Suprapubic skin (tissue), 4 donors: Measurements from ENCODE around the gene TSR1. TPM values are rescaled to one million over a fixed set of nuclear protein-coding genes. Genes with fewer than 3 reads are reported as not detected.

ENCODE experiments used
- DNase-seq, 2 donors: peaks; one replicate each; pipeline ENCODE4 v3.0.0-alpha.2; 2019; ENCODE audit warnings: low spot score in 2 of 2
- H3K27ac ChIP-seq: fragments of 200-600 bp; sonication (generic); one replicate; pipeline ENCODE4 v1.5.1; 2019
- H3K27me3 ChIP-seq: fragments of 200-600 bp; sonication (generic); one replicate; pipeline ENCODE4 v1.5.1; 2019
- H3K36me3 ChIP-seq: fragments of 200-600 bp; sonication (generic); one replicate; pipeline ENCODE4 v1.5.1; 2019
- H3K4me1 ChIP-seq: fragments of 200-600 bp; sonication (generic); one replicate; pipeline ENCODE4 v1.5.1; 2019
- H3K4me3 ChIP-seq: fragments of 200-600 bp; sonication (generic); one replicate; pipeline ENCODE4 v1.5.1; 2019; ENCODE audit warnings: mild to moderate bottlenecking
- H3K9me3 ChIP-seq: fragments of 200-600 bp; sonication (generic); one replicate; pipeline ENCODE4 v1.5.1; 2019
- CTCF ChIP-seq, 2 donors: fragments of 200-600 bp in 1 of 2; fragments of 450-650 bp in 1 of 2; sonication (generic) in 1 of 2; IDR thresholded peaks; one replicate each; pipeline ENCODE4 v1.5.1; 2016 to 2019; ENCODE audit warnings: antibody characterized with exemption in 2 of 2, mild to moderate bottlenecking in 1 of 2, moderate library complexity in 1 of 2
- EP300 ChIP-seq: sonication (generic); formaldehyde crosslinking; IDR thresholded peaks from one replicate; pipeline ENCODE4 v1.6.1; 2017; ENCODE audit warnings: antibody characterized with exemption
- POLR2A ChIP-seq, 2 donors: fragments of 450-650 bp; IDR thresholded peaks; one replicate each; pipeline ENCODE4 v1.6.1; 2017; ENCODE audit warnings: antibody characterized with exemption in 2 of 2, mild to moderate bottlenecking in 2 of 2, moderate library complexity in 2 of 2
- POLR2AphosphoS5 ChIP-seq, 3 donors: sonication (generic); formaldehyde crosslinking; IDR thresholded peaks; one replicate each; pipeline ENCODE4 v1.6.1; 2017; ENCODE audit warnings: antibody characterized with exemption in 3 of 3
- WGBS: methylation state at CpG from one replicate; pipeline ENCODE4 v1.1.5; 2018; 5-methylcytosine and 5-hydroxymethylcytosine counted together
- total RNA-seq, 4 donors: library from RNA; depleted of rRNA; stranded (reverse); fragments of >200 nt; gene quantifications; one replicate each; pipeline ENCODE4 v1.1.0, GENCODE V29; 2016

The TSR1 gene
- total RNA-seq, 4 donors from 2014 or later, result 44.3 to 68.6 (median 59.3) TPM

DNA sequence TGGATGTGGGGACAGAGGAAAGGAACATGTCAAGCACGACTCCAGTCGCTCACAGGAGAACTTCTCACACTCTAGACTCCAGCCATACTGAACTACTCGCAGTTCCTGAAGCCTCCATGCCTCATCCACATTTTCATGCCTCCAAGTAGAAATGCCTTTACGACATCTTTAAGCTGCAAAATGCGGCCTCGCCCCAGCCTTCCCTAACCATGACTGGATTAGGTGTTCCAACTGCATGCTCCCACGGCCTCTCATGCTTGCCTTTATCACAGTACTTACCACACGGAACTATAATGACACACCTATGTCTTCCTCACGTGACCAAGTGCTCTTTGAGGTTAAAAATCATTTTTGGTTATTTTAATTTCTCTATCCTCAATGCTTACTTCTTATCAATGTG lies 56.5 kb downstream of the TSR1 start:
- H3K4me1 ChIP-seq, result no peaks in the 10 kb centered on the region
- no peaks in the 10 kb centered on the region for H3K27me3 ChIP-seq
- no peak overlapping the region for H3K27ac ChIP-seq
- TF ChIP-seq POLR2A (IDR thresholded peaks at IDR 0.05) (no peak), CTCF (IDR thresholded peaks at IDR 0.05) (no peak), POLR2AphosphoS5 (IDR thresholded peaks at IDR 0.05) (no peak), EP300 (no peak)
- H3K4me3 ChIP-seq, result no peak overlapping the region
- peaks cover 69% of the 10 kb centered on the region for H3K36me3 ChIP-seq
- WGBS, result 95% methylated on average over 9 of the region's 9 CpGs
- no peak for DNase-seq
- H3K9me3 ChIP-seq, result no peaks in the 10 kb centered on the region

DNA sequence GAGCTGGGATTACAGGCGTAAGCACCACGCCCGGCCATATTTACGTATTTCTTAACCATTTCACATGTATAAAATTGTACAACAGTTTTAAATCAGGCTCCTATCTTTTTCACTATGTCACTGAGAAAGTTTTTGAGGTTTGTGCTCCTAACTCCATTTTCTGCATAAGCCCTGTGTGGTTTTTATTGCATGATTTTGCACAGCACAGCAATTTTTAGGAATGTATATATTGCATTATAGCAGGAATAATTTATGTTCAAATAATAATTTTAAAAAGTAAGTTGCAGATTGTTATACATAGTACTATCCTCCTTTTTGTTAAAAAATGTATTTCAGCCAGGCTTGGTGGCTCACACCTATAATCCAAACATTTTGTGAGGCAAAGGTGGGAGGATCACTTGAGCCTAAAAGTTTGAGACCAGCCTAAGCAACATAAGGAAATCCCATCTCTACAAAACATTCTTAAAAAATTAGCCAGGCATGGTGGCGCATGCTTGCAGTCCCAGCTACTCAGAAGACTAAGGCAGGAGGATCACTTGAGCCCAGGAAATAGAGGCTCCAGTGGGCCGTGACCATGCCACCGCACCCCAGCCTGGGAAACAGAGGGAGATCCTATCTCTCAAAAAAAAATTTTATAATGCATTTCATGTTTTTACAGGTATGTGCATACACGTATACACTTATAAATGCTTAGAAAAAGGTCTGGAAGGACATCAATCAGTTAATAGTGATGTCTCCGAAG lies 58.7 kb downstream of the TSR1 start:
- TF ChIP-seq EP300 (no peak), POLR2AphosphoS5 (IDR thresholded peaks at IDR 0.05) (no peak), CTCF (IDR thresholded peaks at IDR 0.05) (no peak), POLR2A (IDR thresholded peaks at IDR 0.05) (no peak)
- Histone ChIP-seq H3K4me3 (no peak overlapping the region), H3K9me3 (no peaks in the 10 kb centered on the region), H3K27ac (no peak overlapping the region), H3K27me3 (no peaks in the 10 kb centered on the region), H3K4me1 (no peaks in the 10 kb centered on the region), H3K36me3 (peaks cover 60% of the 10 kb centered on the region)
- no peak for DNase-seq
- 92% methylated on average over 9 of the region's 9 CpGs for WGBS

DNA sequence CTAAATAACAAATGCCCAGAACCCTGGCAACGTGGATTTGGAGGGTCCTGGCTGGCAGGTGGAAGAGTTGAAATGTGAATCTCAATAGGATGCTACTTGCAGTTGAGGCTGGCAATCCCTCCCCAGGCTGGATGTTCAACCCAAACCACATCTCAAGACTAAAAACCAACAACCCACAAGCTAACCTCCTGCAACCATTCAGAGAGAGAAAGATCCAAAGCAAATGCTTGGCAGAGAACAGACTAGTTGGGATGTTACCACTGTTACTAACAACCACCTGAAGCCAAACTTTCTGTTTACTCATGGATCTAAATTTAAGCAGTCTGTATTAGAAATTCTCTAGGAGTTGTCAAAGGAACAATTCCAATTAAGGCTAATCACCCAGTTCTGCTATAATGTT lies 60.5 kb downstream of the TSR1 start:
- no peaks in the 10 kb centered on the region for H3K9me3 ChIP-seq
- 78% methylated on average over 1 of the region's 1 CpG for WGBS
- no peaks in the 10 kb centered on the region for H3K27me3 ChIP-seq
- H3K4me1 ChIP-seq, result no peaks in the 10 kb centered on the region
- H3K4me3 ChIP-seq, result no peak overlapping the region
- H3K36me3 ChIP-seq, result peaks cover 48% of the 10 kb centered on the region
- DNase-seq, result no peak
- TF ChIP-seq POLR2AphosphoS5 (IDR thresholded peaks at IDR 0.05) (no peak), EP300 (no peak), POLR2A (IDR thresholded peaks at IDR 0.05) (no peak), CTCF (IDR thresholded peaks at IDR 0.05) (no peak)
- H3K27ac ChIP-seq, result no peak overlapping the region

DNA sequence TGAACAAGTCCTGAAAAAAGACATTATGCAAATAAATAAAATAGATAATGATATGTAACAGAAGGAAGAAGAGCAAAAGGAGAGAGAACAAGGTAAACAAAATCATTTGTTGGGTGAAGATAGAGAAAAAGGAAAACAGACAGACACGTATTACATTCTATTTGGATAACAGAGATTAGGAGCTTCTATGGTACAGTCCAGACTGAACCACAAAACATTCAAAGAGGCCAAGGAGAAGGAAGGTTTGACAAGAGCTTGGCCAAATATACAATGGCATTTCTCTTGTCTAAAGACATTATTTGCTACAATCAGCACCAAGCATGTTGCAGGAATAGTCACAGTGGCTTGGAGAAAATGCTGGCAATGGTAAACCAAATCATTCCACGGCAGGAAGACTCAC lies 61.8 kb downstream of the TSR1 start:
- H3K4me3 ChIP-seq, result no peak overlapping the region
- 90% methylated on average over 2 of the region's 2 CpGs for WGBS
- no peaks in the 10 kb centered on the region for H3K9me3 ChIP-seq
- no peak overlapping the region for H3K27ac ChIP-seq
- no peaks in the 10 kb centered on the region for H3K4me1 ChIP-seq
- no peaks in the 10 kb centered on the region for H3K27me3 ChIP-seq
- DNase-seq, result no peak
- TF ChIP-seq CTCF (IDR thresholded peaks at IDR 0.05) (no peak), POLR2AphosphoS5 (IDR thresholded peaks at IDR 0.05) (no peak), POLR2A (IDR thresholded peaks at IDR 0.05) (no peak), EP300 (no peak)
- peaks cover 39% of the 10 kb centered on the region for H3K36me3 ChIP-seq

Other genes starting within 250 kb of the TSR1 start
- gene SMG6, start 32.7 kb downstream of the TSR1 start, total RNA-seq, result 10 to 100 TPM; 29.6 to 58.6 (median 45.5) TPM
- gene SRR, start 32.5 kb downstream of the TSR1 start, total RNA-seq, result 10 to 100 TPM in 3 of 4 donors, 1 to 10 TPM in 1; 4.0 to 13.9 (median 11.2) TPM
- 100 to 1,000 TPM in 2 of 4 donors, 10 to 100 TPM in 2; 48.2 to 117 (median 90.4) TPM for gene SGSM2, start 1.0 kb upstream of the TSR1 start, total RNA-seq
- 10 to 100 TPM; 20.9 to 50.0 (median 44.1) TPM for gene MNT, start 64.6 kb upstream of the TSR1 start, total RNA-seq
- gene METTL16, start 175.4 kb upstream of the TSR1 start, total RNA-seq, result 10 to 100 TPM; 30.8 to 53.3 (median 35.9) TPM